ENCODE results near the gene TTYH1.

TTYH1 gene

DNA sequence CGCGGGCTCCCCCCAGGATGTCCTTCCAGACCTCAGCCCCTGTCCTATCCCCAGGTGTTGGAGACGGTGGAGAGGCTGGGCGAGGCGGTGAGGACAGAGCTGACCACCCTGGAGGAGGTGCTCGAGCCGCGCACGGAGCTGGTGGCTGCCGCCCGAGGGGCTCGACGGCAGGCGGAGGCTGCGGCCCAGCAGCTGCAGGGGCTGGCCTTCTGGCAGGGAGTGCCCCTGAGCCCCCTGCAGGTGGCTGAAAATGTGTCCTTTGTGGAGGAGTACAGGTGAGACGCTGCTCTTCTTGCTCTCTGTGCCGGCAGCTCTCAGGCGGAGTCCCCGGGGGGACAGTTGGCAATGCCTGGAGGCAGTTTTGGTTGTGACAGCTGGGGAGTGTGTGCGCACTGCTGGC lies 6.9 kb downstream of the TTYH1 start:
- DNase-seq = no peak

GRCh38 chr19:54424201-54424600 lies 8.9 kb downstream of the TTYH1 start:
- DNase-seq = no peak

DNA sequence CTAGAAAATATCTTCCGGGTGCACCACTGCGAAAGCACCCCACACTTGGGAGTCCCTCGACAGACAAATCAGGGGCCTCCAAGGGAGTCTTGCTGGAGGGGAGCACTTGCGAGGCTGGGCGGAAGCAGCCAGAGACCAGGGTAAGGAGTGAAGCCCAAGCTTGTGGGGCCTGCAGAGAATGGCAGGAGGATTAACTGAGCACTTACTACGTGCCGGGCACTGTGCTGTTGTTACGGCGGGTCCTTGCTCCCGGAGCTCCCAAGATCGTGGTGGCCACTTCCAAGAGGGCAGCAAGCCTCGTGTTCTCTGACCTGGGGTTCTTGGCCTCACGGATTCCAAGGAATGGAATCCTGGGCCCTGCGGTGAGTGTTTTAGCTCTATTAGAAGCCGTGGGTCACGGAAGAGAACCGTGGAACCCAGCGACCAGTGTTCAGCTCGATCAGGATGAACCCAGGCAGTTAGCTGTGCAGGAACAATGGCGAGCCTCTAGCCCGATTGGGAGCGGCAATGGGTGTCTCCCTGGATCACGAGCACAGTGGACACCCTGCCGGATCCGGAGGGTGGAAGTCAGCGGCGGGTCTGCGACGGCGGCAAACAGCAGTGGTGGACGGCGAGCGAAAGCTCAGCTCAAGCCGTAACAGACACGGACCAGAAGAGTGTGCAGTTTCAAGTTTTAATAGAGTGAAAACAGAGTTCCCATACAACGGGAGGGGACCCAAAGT lies 9.6 kb downstream of the TTYH1 start:
- no peak for DNase-seq

DNA sequence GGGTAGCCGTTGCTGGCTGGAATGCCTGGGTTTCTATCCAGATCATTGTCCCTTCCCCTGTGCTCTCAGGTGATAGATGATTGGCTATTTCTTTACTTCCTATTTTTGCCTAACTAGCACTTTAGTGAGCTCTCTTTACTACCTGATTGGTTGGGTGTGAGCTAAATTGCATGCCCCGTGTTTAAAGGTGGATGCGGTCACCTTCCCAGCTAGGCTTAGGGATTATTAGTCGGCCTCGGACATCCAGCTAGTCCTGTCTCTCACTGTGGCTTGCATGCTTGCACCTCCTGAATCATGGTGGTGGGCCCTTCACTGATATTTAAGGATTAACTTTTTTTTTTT lies 10.1 kb downstream of the TTYH1 start:
- no peak for DNase-seq

DNA sequence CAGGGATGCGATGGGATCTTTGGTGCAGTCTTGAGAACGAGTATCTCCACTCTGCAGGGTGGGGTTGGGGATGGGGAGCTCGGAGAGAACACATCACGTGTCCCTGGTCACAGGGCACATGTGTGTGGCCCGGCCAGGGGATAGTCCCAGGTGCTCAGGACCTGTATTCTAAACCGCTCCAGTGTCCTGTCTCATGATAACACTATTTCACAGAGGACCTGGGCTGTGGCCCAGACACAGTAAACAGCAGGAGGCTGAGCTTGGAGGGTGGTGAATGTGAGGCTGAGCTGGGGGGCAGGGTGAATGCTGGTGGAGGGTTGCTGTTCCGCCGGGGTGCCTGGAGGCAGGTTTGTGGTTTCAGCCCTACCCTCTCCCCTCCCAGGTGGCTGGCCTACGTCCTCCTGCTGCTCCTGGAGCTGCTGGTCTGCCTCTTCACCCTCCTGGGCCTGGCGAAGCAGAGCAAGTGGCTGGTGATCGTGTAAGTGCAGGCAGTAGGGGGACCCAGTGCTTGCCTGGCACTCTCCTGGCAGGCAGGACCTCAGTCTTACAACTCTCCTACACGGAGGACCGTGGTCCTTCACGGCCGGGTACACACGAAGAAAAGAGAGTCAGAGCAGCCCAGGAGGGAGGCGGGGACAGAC lies 11.1 kb downstream of the TTYH1 start:
- peak in 17 of 56 donors; percentile 7 to 71 (median 44) for DNase-seq

- DNase-seq = no peak
Measured at GRCh38 chr19:54427586-54427985, 12.3 kb downstream of the TTYH1 start.

- DNase-seq = no peak
Measured at GRCh38 chr19:54428323-54429175, 13.3 kb downstream of the TTYH1 start.

DNA sequence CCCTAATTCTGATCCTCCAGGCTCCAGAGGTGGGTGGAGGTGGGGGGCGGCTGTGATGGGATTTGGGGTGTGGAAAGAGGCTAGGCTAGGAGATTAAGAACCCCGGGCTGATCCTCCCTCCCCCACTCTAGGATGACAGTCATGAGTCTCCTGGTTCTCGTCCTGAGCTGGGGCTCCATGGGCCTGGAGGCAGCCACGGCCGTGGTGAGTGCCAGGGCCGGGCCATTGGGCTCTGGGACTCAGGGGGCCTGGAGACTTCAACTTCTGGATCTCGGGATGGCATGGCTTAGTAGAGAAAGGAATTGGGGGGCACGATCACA lies 13.9 kb downstream of the TTYH1 start:
- no peak for DNase-seq

DNA sequence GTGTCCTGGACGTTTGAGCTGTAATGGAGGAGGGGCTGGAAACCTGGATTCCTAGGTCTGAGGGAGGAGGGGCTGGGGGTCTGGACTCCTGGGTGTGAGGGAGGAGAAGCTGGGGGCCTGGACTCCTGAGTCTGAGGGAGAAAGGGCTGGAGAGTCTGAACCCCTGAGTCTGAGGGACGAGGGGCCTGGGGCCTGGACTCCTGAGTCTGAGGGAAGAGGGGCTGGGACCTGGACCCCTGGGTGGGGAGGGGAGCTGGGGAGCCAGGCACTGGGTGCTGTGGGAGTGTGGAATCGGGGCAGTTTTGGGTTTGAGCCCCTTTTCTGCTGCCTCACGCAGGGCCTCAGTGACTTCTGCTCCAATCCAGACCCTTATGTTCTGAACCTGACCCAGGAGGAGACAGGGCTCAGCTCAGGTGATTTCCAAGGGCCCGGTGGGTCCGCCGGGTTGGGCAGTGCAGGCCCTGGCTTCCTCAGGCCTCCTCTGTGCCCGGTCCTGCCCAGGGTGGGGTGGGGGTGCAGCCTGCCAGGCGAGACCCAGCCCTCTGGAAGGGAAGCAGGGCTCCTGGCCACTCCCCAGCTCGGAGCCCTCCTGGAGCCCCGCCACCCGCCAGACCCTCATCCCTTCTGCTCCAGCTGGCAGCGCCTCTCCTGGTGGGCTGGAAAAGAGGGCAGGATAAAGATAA lies 14.4 kb downstream of the TTYH1 start:
- no peak for DNase-seq

DNA sequence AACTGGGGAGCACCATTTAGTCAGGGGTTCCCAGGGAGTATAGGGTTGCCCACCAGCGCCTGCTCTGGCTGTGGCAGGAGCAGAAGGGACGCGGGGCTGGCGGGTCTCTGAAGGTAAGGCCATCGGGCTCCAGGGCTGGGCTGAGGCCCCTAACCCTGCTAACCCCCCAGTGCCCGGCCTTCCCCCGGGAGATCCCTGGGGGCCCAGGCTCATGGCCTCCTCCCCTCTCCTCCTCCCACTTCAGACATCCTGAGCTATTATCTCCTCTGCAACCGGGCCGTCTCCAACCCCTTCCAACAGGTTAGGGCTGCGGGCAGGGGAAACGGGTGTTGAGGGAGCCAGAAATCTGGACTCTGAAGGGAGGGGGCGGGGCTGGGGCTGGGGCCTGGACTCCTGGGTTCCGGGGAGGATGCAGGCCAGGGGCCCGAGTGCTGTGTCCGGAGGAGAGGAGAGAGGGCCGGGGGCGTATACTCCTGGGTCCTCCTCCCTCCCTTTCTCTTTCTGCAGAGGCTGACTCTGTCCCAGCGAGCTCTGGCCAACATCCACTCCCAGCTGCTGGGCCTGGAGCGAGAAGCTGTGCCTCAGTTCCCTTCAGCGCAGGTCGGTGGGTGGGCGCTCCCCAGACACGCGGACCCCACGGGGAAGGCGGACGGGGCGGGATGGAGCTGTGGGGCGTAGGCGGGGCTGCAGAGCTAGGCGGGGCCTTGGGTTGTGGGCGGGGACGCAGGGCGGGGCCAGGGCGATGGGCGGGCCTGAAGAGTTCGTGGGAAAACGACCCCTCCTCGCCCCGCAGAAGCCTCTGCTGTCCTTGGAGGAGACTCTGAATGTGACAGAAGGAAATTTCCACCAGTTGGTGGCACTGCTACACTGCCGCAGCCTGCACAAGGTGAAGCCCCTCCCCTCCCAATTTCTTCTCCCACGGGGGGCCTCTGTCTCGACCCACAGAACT lies 15.3 kb downstream of the TTYH1 start:
- DNase-seq = peak in 46 of 56 donors; percentile 17 to 82 (median 54)

- DNase-seq = peak in 6 of 56 donors; percentile 12 to 40 (median 22)
Measured at GRCh38 chr19:54431255-54431838, 16.1 kb downstream of the TTYH1 start.

DNA sequence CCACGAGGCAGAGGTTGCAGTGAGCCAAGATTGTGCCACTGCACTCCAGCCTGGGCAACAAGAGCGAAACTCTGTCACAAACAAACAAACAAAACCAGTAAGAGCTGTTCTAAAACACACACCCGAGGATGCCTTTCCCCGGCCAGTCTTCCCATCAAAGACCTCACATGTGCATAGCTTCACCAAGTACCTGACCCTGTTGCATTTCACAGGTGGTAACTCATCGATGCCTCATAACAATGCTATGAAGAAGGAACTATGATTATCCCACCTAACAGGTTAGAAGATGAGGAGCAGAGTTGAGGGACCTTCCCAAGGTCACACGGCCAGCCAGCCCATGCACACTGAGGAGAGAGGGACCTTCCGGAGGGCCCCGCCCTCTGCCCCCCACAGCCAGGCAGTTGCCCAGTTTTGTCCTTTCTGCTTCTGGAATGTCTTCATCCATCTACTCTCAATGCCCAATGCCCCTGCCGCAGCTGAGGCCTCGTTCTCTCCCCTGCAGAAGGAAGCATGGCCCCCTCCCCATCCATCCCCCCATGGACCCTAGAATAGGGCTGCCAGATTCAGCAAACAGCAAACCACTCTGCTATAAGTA lies 17.0 kb downstream of the TTYH1 start:
- DNase-seq = no peak

DNA sequence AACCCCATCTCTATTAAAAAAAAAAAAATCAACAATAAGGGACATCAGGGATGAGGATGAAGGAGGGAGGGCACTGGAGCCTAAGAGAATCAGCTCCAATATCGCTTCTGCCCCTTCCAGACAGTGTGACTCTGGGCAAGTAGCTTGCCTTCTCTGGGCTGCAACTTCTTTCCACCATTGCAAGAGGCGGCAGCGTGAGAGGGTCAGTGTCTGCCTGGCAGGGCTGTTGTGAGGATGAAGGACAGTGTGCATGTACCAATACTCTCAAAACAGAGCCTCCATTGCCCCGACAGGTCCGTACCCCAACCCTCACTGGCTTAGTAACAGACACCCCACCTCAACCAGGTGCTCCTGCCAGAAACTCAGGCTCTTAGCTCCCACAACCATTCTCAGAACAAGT lies 18.4 kb downstream of the TTYH1 start:
- peak in 1 of 56 donors; percentile 24 for DNase-seq

GRCh38 chr19:54434112-54434872 lies 19.0 kb downstream of the TTYH1 start:
- DNase-seq = peak in 21 of 56 donors; percentile 14 to 68 (median 43)

GRCh38 chr19:54434873-54435214 lies 19.6 kb downstream of the TTYH1 start:
- peak in 21 of 56 donors; percentile 33 to 68 (median 52) for DNase-seq

- peak in 13 of 56 donors; percentile 11 to 67 (median 54) for DNase-seq
Measured at GRCh38 chr19:54435551-54436016, 20.3 kb downstream of the TTYH1 start.

GRCh38 chr19:54436031-54436523 lies 20.8 kb downstream of the TTYH1 start:
- DNase-seq = peak in 39 of 56 donors; percentile 17 to 70 (median 43)

DNA sequence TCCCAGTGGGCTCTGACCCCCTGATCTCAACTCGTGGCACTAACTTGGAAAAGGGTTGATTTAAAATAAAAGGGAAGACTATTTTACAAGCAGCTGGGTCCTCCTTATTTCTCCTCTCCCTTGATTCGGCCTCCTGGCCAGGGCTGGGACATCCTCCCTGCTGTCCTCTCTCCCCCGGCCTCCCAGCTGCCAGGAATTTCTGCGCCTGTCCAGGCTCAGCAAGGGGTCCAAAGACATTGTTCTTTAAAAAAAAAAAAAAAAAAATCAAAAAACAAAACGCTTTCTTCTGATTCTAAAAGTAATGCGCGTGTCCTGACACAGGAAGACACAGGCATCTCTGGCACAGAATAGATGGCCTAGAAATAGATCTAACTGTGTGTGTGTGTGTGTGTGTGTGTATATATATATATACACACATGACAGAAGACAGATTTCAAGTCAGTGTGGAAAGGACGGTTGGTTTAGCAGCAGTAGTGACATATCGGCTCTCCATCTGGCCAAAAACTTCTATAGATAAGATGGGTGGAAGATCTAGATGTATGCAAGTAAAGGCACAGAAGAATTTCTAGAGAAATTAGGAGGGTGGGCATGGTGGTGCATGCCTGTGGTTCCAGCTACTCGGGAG lies 21.5 kb downstream of the TTYH1 start:
- DNase-seq = no peak

Measured in nucleus accumbens (tissue), 56 donors.